Panc1 (cell line): ENCODE data around the gene PLCB1. TPM values are rescaled to one million over a fixed set of nuclear protein-coding genes. Genes with fewer than 3 reads are reported as not detected.

Experiments used
- ATAC-seq: fragments of 200-7000 bp; cut with Tn5 transposase; 2 replicates; pipeline ENCODE4 v1.9.1; 2020; ENCODE audit warnings: mild to moderate bottlenecking, moderate library complexity
- BruUV-seq: library from RNA; stranded (reverse); fragments of 400-500 nt; replicated peaks from 2 replicates; lab custom pipeline; 2021; lab: Mats Ljungman, UMichigan
- CTCF ChIA-PET: fragments of 300-600 bp; sonication (Branson Sonifier 250); formaldehyde crosslinking; loops from one replicate; lab custom pipeline; 2022; ENCODE audit warnings: antibody characterized with exemption; lab: Charles Lee
- POLR2A ChIA-PET: fragments of 300-600 bp; sonication (Branson Sonifier 250); formaldehyde crosslinking; loops from one replicate; lab custom pipeline; 2022; ENCODE audit warnings: antibody characterized with exemption; lab: Charles Lee
- DNase-seq: peaks from one replicate; pipeline ENCODE4 v3.0.0-alpha.2; 2010; ENCODE audit warnings: low read depth, low spot score
- H3K27ac ChIP-seq: 2 replicates; pipeline ENCODE4 v1.5.1; 2011; ENCODE audit warnings: mild to moderate bottlenecking, low read length, inconsistent platforms
- H3K27me3 ChIP-seq: fragments of 200-500 bp; sonication (Bioruptor generic); 2 replicates; pipeline ENCODE4 v1.6.0; 2014; ENCODE audit warnings: low read length, inconsistent platforms; ENCODE audit not compliant: control insufficient read depth, insufficient read depth
- H3K36me3 ChIP-seq: fragments of 200-500 bp; sonication (Bioruptor generic); 2 replicates; pipeline ENCODE4 v1.5.1; 2014; ENCODE audit warnings: inconsistent platforms, mild to moderate bottlenecking, low read length, moderate library complexity; ENCODE audit not compliant: control insufficient read depth, insufficient read depth
- H3K4me1 ChIP-seq: 2 replicates; pipeline ENCODE4 v1.5.1; 2011; ENCODE audit warnings: inconsistent platforms, mild to moderate bottlenecking, low read length, moderate library complexity; ENCODE audit not compliant: control insufficient read depth, insufficient read depth
- H3K4me3 ChIP-seq, 2 experiments: 2 replicates each; pipeline ENCODE4 v1.5.1; 2011 to 2012; ENCODE audit warnings: low read depth in 2 of 2, low read length in 2 of 2, mild to moderate bottlenecking in 2 of 2, inconsistent platforms in 1 of 2, moderate library complexity in 1 of 2
- H3K9me3 ChIP-seq: fragments of 200-500 bp; sonication (Bioruptor generic); 2 replicates; pipeline ENCODE4 v1.5.1; 2014; ENCODE audit warnings: low read depth, mild to moderate bottlenecking, inconsistent platforms, low read length, moderate library complexity; ENCODE audit not compliant: control insufficient read depth, insufficient read depth
- CTCF ChIP-seq: fragments of 450-650 bp; IDR thresholded peaks from 2 replicates; pipeline ENCODE4 v1.5.1; 2017; ENCODE audit warnings: mild to moderate bottlenecking
- POLR2AphosphoS5 ChIP-seq: IDR thresholded peaks from 2 replicates; pipeline ENCODE4 v1.6.1; 2012; ENCODE audit warnings: mild to moderate bottlenecking, low read depth, low read length, moderate library complexity
- REST ChIP-seq, 2 experiments: IDR thresholded peaks; 2 replicates each; pipeline ENCODE4 v1.6.1; 2011 to 2012; ENCODE audit warnings: low read depth in 2 of 2, control low read depth in 1 of 2, low read length in 1 of 2, mild to moderate bottlenecking in 1 of 2, moderate library complexity in 1 of 2; ENCODE audit not compliant: insufficient read depth in 1 of 2
- SIN3A ChIP-seq: IDR thresholded peaks from 2 replicates; pipeline ENCODE4 v1.6.1; 2012; ENCODE audit warnings: low read depth, mild to moderate bottlenecking, low read length, moderate library complexity, borderline replicate concordance; ENCODE audit not compliant: insufficient read depth
- TCF7L2 ChIP-seq: IDR thresholded peaks from 2 replicates; pipeline ENCODE4 v1.6.1; 2011; ENCODE audit warnings: mild to moderate bottlenecking, low read depth, low read length, inconsistent platforms
- in situ Hi-C: cut with HindIII; loops from 2 replicates; pipeline ENCODE4 v1.10.0; 2016; ENCODE audit warnings: low sequenced_read_pairs, low pct_unique_long_range_greater_than_20kb
- intact Hi-C: fragments of 100-400 bp; cut with micrococcal nuclease; formaldehyde crosslinking; loops from one replicate; pipeline ENCODE4 v1.10.0; 2022; ENCODE audit not compliant: unreplicated experiment
- total RNA-seq: library from RNA; stranded (reverse); gene quantifications from one replicate; pipeline ENCODE4 v1.2.1, GENCODE V29; 2021; ENCODE audit not compliant: unreplicated experiment

The PLCB1 gene
- total RNA-seq, 1 experiment from 2014 or later = 0.59 TPM

GRCh38 chr20:8652396-8652795 is 520.3 kb downstream of the PLCB1 start:
- Histone ChIP-seq H3K27me3 (no peaks in the 10 kb centered on the region), H3K4me1 (no peaks in the 10 kb centered on the region), H3K4me3 (no peak overlapping the region), H3K27ac (no peak overlapping the region), H3K9me3 (no peaks in the 10 kb centered on the region), H3K36me3 (no peaks in the 10 kb centered on the region)
- BruUV-seq = no TSS peak
- DNase-seq = no peak
- intact Hi-C loops (no loop called here), in situ Hi-C loops (no loop called here)
- TF ChIP-seq SIN3A = no peak
- TF ChIP-seq TCF7L2 = no peak
- no peak for TF ChIP-seq REST (IDR thresholded peaks at IDR 0.05; ENCODE audit: insufficient read depth in 1 of 2, low read depth in 2 of 2, low read length in 1 of 2)
- no peak for TF ChIP-seq CTCF
- TF ChIP-seq POLR2AphosphoS5 = no peak
- CTCF ChIA-PET = no interaction called here
- ATAC-seq = no peak
- POLR2A ChIA-PET = no interaction called here

GRCh38 chr20:8654486-8654885 is 522.4 kb downstream of the PLCB1 start:
- no peaks in the 10 kb centered on the region for H3K27me3 ChIP-seq
- no peak for TF ChIP-seq POLR2AphosphoS5
- no peak for TF ChIP-seq TCF7L2
- TF ChIP-seq CTCF = no peak
- TF ChIP-seq SIN3A = no peak
- TF ChIP-seq REST (IDR thresholded peaks at IDR 0.05; ENCODE audit: insufficient read depth in 1 of 2, low read depth in 2 of 2, low read length in 1 of 2) = no peak
- intact Hi-C loops = no loop called here
- ChIA-PET CTCF (no interaction called here), POLR2A (no interaction called here)
- H3K27ac ChIP-seq = no peak overlapping the region
- H3K4me3 ChIP-seq = no peak overlapping the region
- no peaks in the 10 kb centered on the region for H3K9me3 ChIP-seq
- DNase-seq (no peak), ATAC-seq (no peak)
- no peaks in the 10 kb centered on the region for H3K4me1 ChIP-seq
- in situ Hi-C loops = no loop called here
- BruUV-seq = no TSS peak
- no peaks in the 10 kb centered on the region for H3K36me3 ChIP-seq
